HepG2 (cell line): ENCODE data around the gene DCAF15. TPM values are rescaled to one million over a fixed set of nuclear protein-coding genes. Genes with fewer than 3 reads are reported as not detected.

Experiments used
- ATAC-seq: fragments of 200-7000 bp; cut with Tn5 transposase; 3 replicates; pipeline ENCODE4 v1.9.1; 2020; ENCODE audit warnings: mild to moderate bottlenecking, moderate library complexity
- BruUV-seq: library from RNA; stranded (reverse); fragments of 400-500 nt; replicated peaks from 2 replicates; lab custom pipeline; 2021; lab: Mats Ljungman, UMichigan
- CTCF ChIA-PET: fragments of 300-600 bp; formaldehyde crosslinking; extraction: SDS; loops from one replicate; lab custom pipeline; 2021; ENCODE audit warnings: low total read pairs, inconsistent platforms, low intra/inter-chr PET ratio; lab: Yijun Ruan, JAX
- POLR2A ChIA-PET: fragments of 350-600 bp; sonication (Branson Sonifier 250); formaldehyde crosslinking; loops from one replicate; lab custom pipeline; 2020; ENCODE audit warnings: antibody characterized with exemption, inconsistent platforms; lab: Yijun Ruan, JAX
- DNase-seq: peaks from one replicate; pipeline ENCODE4 v3.0.0-alpha.2; 2015; ENCODE audit warnings: low spot score
- FAIRE-seq: peaks from 3 replicates; lab custom pipeline; 2011; peaks lifted over from hg19 to GRCh38; lab: Jason Lieb, UNC
- H2AFZ ChIP-seq: one replicate; pipeline ENCODE4 v1.6.1; 2011; ENCODE audit warnings: low read length, inconsistent platforms
- H3K27ac ChIP-seq: fragments of 300-600 bp; 3 replicates; pipeline ENCODE4 v1.8.0; 2011; ENCODE audit warnings: mixed run types, mild to moderate bottlenecking, mixed read lengths, low read length, inconsistent platforms; ENCODE audit not compliant: insufficient read depth; ENCODE audit errors: extremely low read length
- H3K27me3 ChIP-seq, 2 experiments: fragments of 200-600 bp in 1 of 2; 2 replicates in 1 of 2; 3 replicates in 1 of 2; pipeline versions ENCODE4 v1.6.0 to v1.8.0; 2011; ENCODE audit warnings: low read length in 2 of 2, mild to moderate bottlenecking in 2 of 2, moderate library complexity in 2 of 2, inconsistent platforms in 1 of 2; ENCODE audit not compliant: insufficient read depth in 2 of 2, control insufficient read depth in 1 of 2
- H3K36me3 ChIP-seq, 2 experiments: fragments of 200-600 bp in 1 of 2; replicated peaks in 1 of 2; 2 replicates in 1 of 2; 3 replicates in 1 of 2; pipeline versions ENCODE4 v1.5.1 to v1.8.0; 2011; ENCODE audit warnings: low read length in 2 of 2, inconsistent platforms in 1 of 2; ENCODE audit not compliant: insufficient read depth in 2 of 2, control insufficient read depth in 1 of 2
- H3K4me1 ChIP-seq: 2 replicates; pipeline ENCODE4 v1.5.1; 2012; ENCODE audit warnings: low read length, inconsistent platforms; ENCODE audit not compliant: insufficient read depth
- H3K4me2 ChIP-seq: 2 replicates; pipeline ENCODE4 v1.6.0; 2011; ENCODE audit warnings: low read depth, low read length, inconsistent platforms
- H3K4me3 ChIP-seq, 3 experiments: fragments of 200-600 bp in 1 of 3; sonication (generic), shearing (Covaris generic) in 1 of 3; replicated peaks in 1 of 3; 2 replicates each; pipeline ENCODE4 v1.5.1; 2011 to 2016; ENCODE audit warnings: low read length in 3 of 3, inconsistent platforms in 2 of 3, low read depth in 2 of 3, mild to moderate bottlenecking in 2 of 3, control low read depth in 1 of 3, mixed read lengths in 1 of 3; ENCODE audit not compliant: insufficient read depth in 1 of 3
- H3K79me2 ChIP-seq: one replicate; pipeline ENCODE4 v1.6.1; 2011; ENCODE audit warnings: low read length, inconsistent platforms; ENCODE audit not compliant: insufficient read depth
- H3K9ac ChIP-seq: 2 replicates; pipeline ENCODE4 v1.6.0; 2011; ENCODE audit warnings: mild to moderate bottlenecking, low read depth, low read length, inconsistent platforms; ENCODE audit not compliant: insufficient read depth
- H3K9me3 ChIP-seq: 2 replicates; pipeline ENCODE4 v1.5.1; 2012; ENCODE audit warnings: mild to moderate bottlenecking, low read length
- H4K20me1 ChIP-seq: 2 replicates; pipeline ENCODE4 v1.6.0; 2011; ENCODE audit warnings: inconsistent platforms, mild to moderate bottlenecking, low read length, moderate library complexity; ENCODE audit not compliant: insufficient read depth
- CHCHD3 ChIP-seq: sonication (generic); formaldehyde crosslinking; IDR thresholded peaks from 2 replicates; pipeline ENCODE4 v1.8.0; 2022; ENCODE audit warnings: mild to moderate bottlenecking, missing genetic modification reagents, moderate library complexity
- FOXC1 ChIP-seq: sonication (generic); formaldehyde crosslinking; IDR thresholded peaks from 2 replicates; pipeline ENCODE4 v1.8.0; 2022; ENCODE audit warnings: mild to moderate bottlenecking, missing genetic modification reagents, borderline replicate concordance
- MTERF4 ChIP-seq: sonication (generic); formaldehyde crosslinking; IDR thresholded peaks from 2 replicates; pipeline ENCODE4 v1.8.0; 2023; ENCODE audit warnings: mild to moderate bottlenecking, missing genetic modification reagents
- PAX8 ChIP-seq: sonication (generic); formaldehyde crosslinking; IDR thresholded peaks from 2 replicates; pipeline ENCODE4 v1.8.0; 2022; ENCODE audit warnings: mild to moderate bottlenecking, missing genetic modification reagents, borderline replicate concordance
- SALL1 ChIP-seq: sonication (generic); formaldehyde crosslinking; IDR thresholded peaks from 2 replicates; pipeline ENCODE4 v1.8.0; 2022; ENCODE audit warnings: mild to moderate bottlenecking, missing genetic modification reagents
- ZBTB33 ChIP-seq: sonication (generic); formaldehyde crosslinking; IDR thresholded peaks from 2 replicates; pipeline ENCODE4 v1.4.0; 2020; ENCODE audit warnings: missing genetic modification reagents
- ZNF24 ChIP-seq: fragments of 450-650 bp; IDR thresholded peaks from 2 replicates; pipeline ENCODE4 v1.6.1; 2017; ENCODE audit warnings: antibody characterized with exemption, mild to moderate bottlenecking
- ZNF619 ChIP-seq: sonication (generic); formaldehyde crosslinking; IDR thresholded peaks from 2 replicates; pipeline ENCODE4 v1.4.0; 2020; ENCODE audit warnings: mild to moderate bottlenecking, missing genetic modification reagents
- WGBS: methylation state at CpG from one replicate; pipeline ENCODE4 v1.1.6; 2017; ENCODE audit warnings: low lambda C conversion rate; 5-methylcytosine and 5-hydroxymethylcytosine counted together
- in situ Hi-C: cut with HindIII; loops from 2 replicates; pipeline ENCODE4 v1.10.0; 2017; ENCODE audit warnings: low pct_unique_long_range_greater_than_20kb; ENCODE audit not compliant: extremely low pct_ligation_motif_present
- intact Hi-C: fragments of 100-400 bp; cut with micrococcal nuclease; formaldehyde crosslinking; loops from one replicate; pipeline ENCODE4 v1.10.0; 2022; ENCODE audit not compliant: unreplicated experiment
- polyA plus RNA-seq, 8 experiments: library from polyadenylated mRNA; depleted of rRNA in 3 of 8; stranded (reverse) in 7 of 8; unstranded in 1 of 8; fragments of >200 nt; fragmentation: Illumina TruSeq in 4 of 8; extraction: Trizol in 4 of 8; gene quantifications; 2 replicates each; pipeline versions ENCODE4 v1.2.1 to v1.2.3, GENCODE V29; 2011 to 2016; ENCODE audit warnings: low read depth in 4 of 8, missing spikeins in 1 of 8, mixed read lengths in 1 of 8; ENCODE audit not compliant: insufficient read depth in 1 of 8
- total RNA-seq, 5 experiments: library from RNA; depleted of rRNA; stranded (reverse); fragments of >200 nt; fragmentation: Illumina TruSeq; extraction: Trizol; gene quantifications; 2 replicates each; pipeline ENCODE4 v1.2.3, GENCODE V29; 2016; ENCODE audit warnings: low read depth in 1 of 5

The DCAF15 gene
- total and polyA plus RNA-seq, 2 of the 13 experiments (the other 11 are each of a cell fraction or from before 2014, with no cell fraction given): 13.6 to 14.0 TPM

- Histone ChIP-seq H3K4me3 (no peak overlapping the region), H3K79me2 (no peaks in the 10 kb centered on the region), H3K4me1 (no peaks in the 10 kb centered on the region), H3K27ac (no peak overlapping the region), H3K4me2 (no peak overlapping the region), H3K27me3 (no peaks in the 10 kb centered on the region), H2AFZ (no peak overlapping the region), H3K36me3 (peaks cover 10 to 35% of the 10 kb centered on the region in 2 experiments), H4K20me1 (no peaks in the 10 kb centered on the region), H3K9me3 (no peaks in the 10 kb centered on the region), H3K9ac (no peak overlapping the region)
- intact Hi-C loops (no loop called here), in situ Hi-C loops (no loop called here)
- DNase-seq (no peak), ATAC-seq (no peak), FAIRE-seq (no peak)
- no peak for TF ChIP-seq SALL1
- peak; percentile 58; the same call in 1 of the 2 replicates for TF ChIP-seq ZBTB33 (CRISPR knock-in tag)
- WGBS: 97% methylated on average over 10 of the region's 20 CpGs
- no TSS peak for BruUV-seq
- ChIA-PET CTCF (no interaction called here), POLR2A (no interaction called here)
Measured at GRCh38 chr19:13965926-13966683, 13.8 kb downstream of the DCAF15 start.

- H4K20me1 ChIP-seq: no peaks in the 10 kb centered on the region
- FAIRE-seq: no peak
- BruUV-seq: no TSS peak
- H2AFZ ChIP-seq: no peak overlapping the region
- no peaks in the 10 kb centered on the region for H3K79me2 ChIP-seq
- TF ChIP-seq PAX8: no peak
- TF ChIP-seq ZNF619: no peak
- no peak for TF ChIP-seq CHCHD3
- no peak for TF ChIP-seq MTERF4 (CRISPR knock-in tag)
- TF ChIP-seq ZNF24: no peak
- TF ChIP-seq FOXC1 (CRISPR knock-in tag): no peak
- TF ChIP-seq, all 625 proteins: peak for 0
- Histone ChIP-seq H3K27me3 (no peaks in the 10 kb centered on the region), H3K4me1 (no peaks in the 10 kb centered on the region), H3K9me3 (no peaks in the 10 kb centered on the region), H3K4me3 (no peak overlapping the region), H3K9ac (no peak overlapping the region), H3K4me2 (no peak overlapping the region), H3K36me3 (peaks cover 10 to 35% of the 10 kb centered on the region in 2 experiments), H3K27ac (no peak overlapping the region)
- ATAC-seq (no peak), DNase-seq (no peak)
- in situ Hi-C loops (no loop called here), intact Hi-C loops (no loop called here)
- 80% methylated on average over 2 of the region's 14 CpGs for WGBS
- ChIA-PET POLR2A (no interaction called here), CTCF (no interaction called here)
Measured at GRCh38 chr19:13966684-13967128, 14.4 kb downstream of the DCAF15 start.
